Measurements from ENCODE around the gene COLEC12.

COLEC12 gene

GRCh38 chr18:354471-354870, 146.0 kb downstream of the COLEC12 start:
- no peak for DNase-seq

DNA sequence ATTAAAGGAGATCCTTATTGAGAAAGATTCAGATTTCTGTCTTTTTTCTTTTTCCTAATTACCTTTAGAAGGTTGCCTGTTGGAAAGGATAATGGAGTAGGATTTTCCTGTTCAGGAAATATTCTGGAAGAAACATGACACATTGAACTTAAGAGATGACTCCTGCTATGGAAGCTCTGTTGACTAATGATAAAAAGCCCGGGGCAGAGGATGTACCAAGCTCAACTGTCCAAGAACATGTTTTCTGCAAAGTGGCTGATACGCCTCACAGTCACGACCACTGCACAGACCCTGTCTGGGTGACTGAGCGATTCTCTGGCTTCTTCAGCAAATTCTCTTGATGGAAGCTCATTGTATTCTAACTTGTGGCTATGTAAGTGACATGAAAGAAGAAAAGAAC, 146.5 kb downstream of the COLEC12 start:
- DNase-seq, result no peak

- DNase-seq, result no peak
Observed at GRCh38 chr18:352438-352837, 148.1 kb downstream of the COLEC12 start.

DNA sequence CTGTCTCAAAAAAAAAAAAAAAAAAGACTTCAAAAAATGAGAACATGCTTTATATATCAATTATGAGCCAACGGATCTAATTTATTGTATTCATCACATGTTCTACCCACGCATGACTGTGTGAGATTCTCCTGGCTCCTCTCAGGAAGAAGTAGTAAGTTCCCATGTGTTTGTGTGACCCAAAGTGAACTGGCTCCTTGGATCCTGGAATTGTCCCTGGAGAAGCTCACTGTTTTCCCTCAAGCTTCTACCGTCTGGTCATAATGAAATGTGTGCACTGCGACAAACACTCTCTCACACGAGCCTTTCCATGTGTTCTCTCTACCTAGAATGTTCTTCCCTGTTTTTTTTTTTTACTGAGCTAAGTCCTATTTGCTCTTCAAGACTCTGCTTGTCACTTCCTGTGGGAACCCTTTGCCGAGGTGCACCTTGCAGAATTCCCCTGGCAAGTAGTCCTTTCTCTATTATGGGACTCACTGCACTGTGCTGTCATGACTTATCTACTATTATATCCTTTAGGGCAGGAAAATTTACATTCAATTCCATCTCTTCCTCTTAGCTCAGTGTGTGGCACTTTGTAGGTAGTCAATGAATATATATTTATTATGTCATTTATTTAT, 149.4 kb downstream of the COLEC12 start:
- DNase-seq, result no peak

- DNase-seq, result no peak
Observed at GRCh38 chr18:346600-346999, 153.9 kb downstream of the COLEC12 start.

DNA sequence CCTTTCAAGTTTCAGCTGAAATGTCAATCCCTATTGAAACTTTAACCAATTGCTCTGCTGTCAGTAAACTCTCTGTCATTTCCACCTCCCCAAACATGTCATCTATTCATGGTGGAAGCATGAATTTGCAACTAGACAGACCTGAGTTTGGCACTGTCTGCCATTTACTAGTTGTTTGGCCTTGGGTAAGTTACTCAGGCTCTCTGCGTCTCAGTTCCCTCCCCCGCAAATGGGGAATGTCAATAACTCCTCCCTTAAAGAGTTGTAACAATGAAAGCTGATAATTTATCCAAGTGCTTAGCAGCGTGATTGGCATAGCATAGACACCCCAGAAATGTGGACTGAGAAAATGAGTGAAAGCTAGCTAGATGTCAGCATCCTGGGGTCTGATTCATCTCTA, 159.4 kb downstream of the COLEC12 start:
- DNase-seq, result no peak

- no peak for DNase-seq
Observed at GRCh38 chr18:340044-340443, 160.5 kb downstream of the COLEC12 start.

DNA sequence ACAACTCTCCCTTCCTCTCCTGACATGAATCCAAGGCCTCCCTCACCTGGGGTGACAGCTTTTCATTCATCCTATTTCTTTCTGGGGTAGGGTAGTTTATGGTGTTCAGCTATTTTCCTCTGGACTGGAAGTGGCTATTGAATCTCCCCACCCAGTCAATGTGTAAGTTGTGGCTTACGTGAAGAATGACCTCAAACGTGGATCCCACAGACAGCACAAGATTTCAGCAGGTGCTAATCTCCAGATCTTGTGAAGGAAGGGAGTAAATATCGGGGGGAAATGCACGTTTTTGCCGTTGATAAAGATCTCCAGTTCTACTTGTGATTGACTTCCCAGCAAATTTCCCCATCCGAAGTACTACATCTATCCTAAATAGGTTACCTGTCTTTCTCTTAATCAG, 161.3 kb downstream of the COLEC12 start:
- no peak for DNase-seq

GRCh38 chr18:336713-337112, 163.8 kb downstream of the COLEC12 start:
- DNase-seq, result no peak

DNA sequence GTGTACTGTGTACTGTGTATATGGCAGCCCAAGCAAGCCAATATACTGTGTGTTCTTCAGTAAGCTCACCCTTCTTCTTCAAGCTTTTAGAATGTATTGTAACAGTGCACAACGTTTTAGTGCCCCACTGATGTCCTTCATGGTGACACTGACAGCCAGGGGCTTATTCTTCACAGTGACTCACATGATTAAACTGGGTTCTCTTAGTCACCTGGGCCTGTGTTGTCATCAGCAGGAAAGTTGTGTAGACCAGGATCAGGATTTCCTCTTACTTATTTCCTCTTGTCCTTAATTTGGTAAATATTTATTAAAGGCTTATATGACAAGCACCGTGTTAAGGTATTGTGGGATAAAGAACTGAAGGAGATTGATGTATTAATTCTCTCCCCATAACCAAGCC, 164.8 kb downstream of the COLEC12 start:
- DNase-seq, result no peak

DNA sequence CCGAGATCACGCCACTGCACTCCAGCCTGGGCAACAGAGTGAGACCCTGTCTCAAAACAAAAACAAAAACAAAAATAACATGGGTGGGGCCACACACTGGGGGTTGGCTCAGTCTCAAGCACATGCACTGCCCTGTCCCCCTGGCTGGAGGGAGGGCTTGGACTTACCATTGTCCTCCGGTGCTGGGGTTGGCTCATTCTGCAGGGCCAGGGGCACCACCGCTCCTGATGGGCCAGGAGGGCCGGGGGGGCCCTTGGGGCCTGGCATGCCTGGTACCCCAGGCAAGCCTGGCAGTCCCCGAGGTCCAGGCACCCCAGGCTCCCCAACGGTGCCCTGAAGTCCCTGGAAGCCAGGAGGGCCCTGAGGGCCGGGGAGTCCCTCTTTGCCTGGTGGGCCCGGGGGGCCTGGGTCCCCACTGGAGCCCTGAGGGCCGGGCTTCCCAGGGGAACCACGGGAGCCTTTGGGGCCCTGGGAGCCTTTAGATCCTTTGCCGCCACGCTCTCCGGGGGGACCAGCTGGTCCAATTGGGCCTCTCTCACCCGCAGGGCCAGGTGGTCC, 165.8 kb downstream of the COLEC12 start:
- DNase-seq, result no peak

- DNase-seq, result no peak
Observed at GRCh38 chr18:332721-333510, 167.6 kb downstream of the COLEC12 start.

- DNase-seq, result no peak
Observed at GRCh38 chr18:332007-332406, 168.5 kb downstream of the COLEC12 start.

DNA sequence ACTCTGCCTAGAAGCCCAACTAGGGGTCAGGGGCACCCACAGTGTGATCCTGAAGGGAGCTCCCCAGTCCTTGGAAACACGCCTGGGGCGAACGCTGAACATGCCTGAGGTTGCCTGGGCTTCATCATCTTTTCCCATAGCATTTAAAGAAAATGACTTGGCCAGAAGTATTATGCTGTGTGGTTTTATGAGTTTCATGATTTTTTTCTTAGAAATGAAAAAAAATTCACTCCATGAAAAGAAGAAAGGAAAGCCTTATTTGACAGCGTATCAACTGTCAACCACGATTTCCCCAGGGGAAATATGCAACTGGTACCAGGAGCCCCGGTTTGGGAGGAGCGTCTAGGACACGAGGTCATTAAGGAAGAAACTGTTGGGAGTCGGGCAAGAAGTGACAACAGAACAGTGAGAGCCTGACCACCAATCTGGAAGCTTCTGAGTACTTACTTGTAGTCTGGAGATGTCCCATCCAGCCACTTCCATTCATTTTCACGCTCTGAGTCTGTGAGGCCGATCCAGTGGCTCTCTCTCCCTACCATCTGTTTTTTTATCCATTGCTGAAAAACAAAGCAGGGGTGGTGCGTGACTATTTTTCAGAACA, 169.2 kb downstream of the COLEC12 start:
- DNase-seq, result no peak

- no peak for DNase-seq
Observed at GRCh38 chr18:328928-329327, 171.6 kb downstream of the COLEC12 start.

GRCh38 chr18:326846-327245, 173.7 kb downstream of the COLEC12 start:
- no peak for DNase-seq

DNA sequence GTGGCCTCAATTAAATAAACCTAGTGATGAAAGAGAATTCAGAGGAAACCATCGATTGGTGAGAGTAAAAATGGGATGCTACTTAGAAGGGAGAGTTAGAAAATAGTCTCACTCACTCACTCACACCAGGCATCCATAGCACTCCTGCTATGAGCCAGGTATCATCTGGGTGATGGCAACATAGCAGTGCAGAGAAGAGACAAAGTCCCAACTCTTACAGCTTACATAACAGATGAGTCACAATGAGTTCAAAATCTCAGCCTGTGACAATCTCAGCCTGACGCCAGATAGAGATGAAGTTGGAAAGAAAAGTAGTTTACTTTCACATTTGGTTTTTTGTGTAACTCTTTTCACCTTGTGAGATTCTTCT, 177.3 kb downstream of the COLEC12 start:
- DNase-seq, result no peak

DNA sequence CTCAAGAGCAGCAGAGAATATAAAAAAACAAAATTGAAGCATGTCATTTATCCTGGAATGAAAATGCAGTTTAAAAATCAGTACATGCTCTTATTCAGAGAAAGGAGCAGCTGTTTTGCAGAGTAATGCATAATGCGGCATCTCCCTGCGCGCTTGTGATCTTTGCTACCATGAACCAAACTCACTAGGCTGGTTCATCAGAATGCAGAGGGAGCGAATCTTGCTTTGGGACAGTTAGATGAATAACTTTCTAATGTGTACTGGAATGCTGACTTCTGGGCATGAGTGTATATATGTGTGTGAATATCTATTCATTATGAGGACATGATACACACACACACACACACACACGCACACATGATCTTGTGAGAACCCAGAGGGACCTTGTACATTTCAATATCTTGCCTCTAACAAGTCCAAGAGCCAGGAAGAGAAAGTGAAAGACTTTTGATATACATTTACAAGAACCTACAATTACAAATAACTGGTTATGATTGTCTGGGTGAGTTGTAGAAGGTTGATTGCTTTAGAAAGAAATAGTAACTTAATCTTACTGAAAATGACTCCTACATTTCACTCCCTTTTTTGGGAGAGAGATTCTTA, 178.5 kb downstream of the COLEC12 start:
- no peak for DNase-seq

DNA sequence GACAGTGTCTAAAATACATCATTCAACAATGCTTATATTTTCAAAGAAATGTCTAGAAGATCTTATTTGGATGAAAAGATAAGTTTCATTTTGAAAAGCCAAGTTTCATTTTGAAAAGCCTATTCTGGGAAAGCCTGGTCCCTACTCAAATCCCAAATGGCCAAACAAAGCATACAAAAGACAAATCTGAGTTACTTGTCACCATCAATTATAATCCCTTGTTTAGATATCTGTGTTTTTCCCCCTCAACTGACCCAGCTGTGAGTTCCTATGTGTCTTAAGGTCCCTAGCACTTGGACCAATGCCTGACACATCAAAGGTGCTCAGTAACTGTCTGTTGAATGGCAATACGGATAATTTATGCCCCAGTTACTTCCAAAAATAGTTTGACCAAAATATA, 180.3 kb downstream of the COLEC12 start:
- no peak for DNase-seq

DNA sequence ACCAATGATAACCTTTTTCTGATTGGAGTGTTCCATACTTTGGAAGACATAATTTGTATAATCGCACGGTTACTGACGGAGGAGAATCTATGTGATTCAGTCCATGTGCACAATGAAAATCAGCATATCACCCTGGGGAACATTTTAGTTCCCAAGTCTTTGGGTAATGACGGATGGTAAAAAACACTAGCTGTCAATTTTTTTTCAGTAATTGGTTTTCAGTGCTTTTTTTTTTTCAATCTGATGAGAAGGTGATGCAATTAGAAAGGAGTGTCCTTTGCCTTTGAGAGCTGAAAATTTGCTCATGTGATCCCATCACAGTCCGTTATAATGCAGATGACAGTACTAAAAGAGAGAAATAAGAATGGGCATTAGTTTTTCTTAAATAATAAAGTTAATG, 180.8 kb downstream of the COLEC12 start:
- no peak for DNase-seq

- no peak for DNase-seq
Observed at GRCh38 chr18:318791-319291, 181.7 kb downstream of the COLEC12 start.

GRCh38 chr18:317618-318017, 182.9 kb downstream of the COLEC12 start:
- DNase-seq, result no peak

DNA sequence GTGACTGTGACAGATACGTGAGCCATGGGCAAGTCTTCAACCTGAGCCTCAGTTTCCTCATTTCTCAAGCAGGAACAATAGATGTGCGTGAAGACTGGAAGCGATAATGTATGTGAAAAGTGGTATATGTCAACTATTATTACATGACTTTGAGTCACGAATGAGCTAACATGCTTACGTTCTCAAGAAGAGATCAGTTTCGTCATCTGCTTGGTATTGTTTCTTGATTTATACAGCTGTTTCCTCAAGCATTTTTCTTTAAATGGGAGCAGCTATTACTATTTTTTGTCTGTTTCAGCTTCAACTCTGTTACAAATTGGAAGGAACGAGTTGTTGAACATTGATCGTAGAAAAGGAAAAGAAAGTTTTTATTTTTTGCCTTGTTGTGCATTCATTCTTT, 184.1 kb downstream of the COLEC12 start:
- no peak for DNase-seq

GRCh38 chr18:313931-314330, 186.6 kb downstream of the COLEC12 start:
- DNase-seq, result no peak
